Ramos (cell line): Measurements from ENCODE around the gene CCNI2.
"Not testable (repeated sequence)": the region's sequence is repeated elsewhere in the genome, so short reads cannot be mapped to it uniquely, and the experiment has no call there.

ENCODE experiments used
- in situ Hi-C: fragments of 300-500 bp; cut with MboI; formaldehyde crosslinking; loops from one replicate; pipeline ENCODE4 v1.14.3; 2022; ENCODE audit warnings: low sequenced_read_pairs; ENCODE audit not compliant: unreplicated experiment

CCNI2 gene

DNA sequence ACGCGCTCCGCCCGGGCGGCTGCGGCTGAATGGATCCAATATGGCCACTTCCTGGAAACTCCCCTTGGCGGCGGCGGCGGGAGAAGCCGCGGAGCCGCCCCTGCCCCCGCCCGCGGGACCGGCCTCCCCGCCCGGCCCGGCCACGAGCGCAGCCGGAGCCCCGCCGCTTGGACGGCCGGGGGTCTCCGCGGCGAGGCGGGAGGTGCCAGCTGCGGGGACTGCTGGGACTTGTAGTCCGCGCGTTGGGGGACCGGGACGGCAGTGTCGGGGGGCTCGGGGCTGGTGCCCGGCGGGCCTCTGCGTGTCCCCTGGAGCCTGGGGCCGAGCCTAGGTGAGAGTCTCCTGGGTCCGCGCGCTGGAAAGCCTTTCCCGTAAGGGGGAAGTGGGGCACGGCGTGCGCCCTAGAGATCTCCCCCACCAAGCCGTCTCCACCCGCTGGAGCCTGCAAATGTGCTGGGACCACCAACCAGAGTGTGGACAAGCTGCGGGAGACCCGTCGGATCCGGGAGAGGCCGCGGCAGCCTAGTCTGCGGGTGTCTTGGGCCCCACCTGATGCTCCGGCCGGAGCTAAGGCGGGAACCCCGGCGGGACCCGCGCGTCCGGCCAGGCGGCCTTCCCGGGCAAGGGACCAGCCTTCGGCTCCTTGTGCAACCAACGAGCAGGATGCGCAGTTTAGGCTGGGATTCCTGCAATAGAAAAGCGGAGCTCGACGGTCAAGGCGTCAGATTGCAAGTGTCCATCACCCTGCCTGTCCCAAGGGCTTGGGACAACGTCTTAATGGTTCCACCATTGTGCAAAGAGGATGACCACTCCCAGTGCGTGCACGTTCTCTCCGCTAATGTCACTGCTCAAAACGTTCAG is 30.2 kb downstream of the CCNI2 start, which contains the start of gene SEPTIN8:
SEPTIN8 (minus strand) TSS at position 31 of the 861 bp plus-strand sequence. CDS start 102 bp downstream, outside the sequence.
- in situ Hi-C loops = no loop called here

DNA sequence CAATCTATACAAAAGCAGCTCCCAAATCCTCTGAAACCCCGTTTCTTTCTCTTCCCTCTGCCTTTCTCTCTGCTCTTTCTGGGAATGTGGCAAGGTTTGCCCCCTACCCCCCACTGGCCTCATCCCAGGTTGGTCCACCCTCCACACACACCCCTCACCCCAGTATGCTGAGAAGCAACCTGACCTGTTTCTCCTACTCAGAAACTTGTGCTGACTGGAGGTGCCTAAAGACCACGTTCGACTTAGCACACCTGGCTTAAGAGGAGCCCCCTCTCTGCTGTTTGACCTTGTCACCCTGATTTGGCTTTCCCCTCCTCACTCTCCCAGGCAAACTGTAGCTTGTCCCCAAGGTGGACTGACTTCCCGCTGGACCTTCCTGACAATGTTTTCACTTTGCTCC is 30.9 kb downstream of the CCNI2 start:
- in situ Hi-C loops = no loop called here

GRCh38 chr5:132778856-132779255 is 31.6 kb downstream of the CCNI2 start:
- in situ Hi-C loops = no loop called here

DNA sequence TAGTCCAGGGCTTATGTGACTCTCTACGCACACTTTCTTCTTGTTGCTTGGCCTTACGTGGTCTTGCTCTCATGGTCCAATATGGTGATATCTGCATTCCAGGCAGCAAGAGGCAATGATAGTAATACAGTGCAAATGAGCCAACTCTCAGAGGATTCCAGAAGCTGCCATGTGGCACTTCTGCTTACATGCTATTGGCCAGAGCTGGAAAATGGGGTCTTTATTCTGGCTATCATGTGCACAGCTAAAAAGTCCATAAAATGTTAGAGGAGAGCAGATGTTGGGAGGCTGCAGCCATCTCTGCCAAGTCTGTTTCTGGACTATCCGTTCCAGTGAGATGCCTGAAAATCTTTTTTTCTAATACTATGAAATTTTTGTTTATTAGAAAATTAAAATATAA is 32.7 kb downstream of the CCNI2 start:
- in situ Hi-C loops = no loop called here

GRCh38 chr5:132780577-132780976 is 33.4 kb downstream of the CCNI2 start:
- in situ Hi-C loops = no loop called here

DNA sequence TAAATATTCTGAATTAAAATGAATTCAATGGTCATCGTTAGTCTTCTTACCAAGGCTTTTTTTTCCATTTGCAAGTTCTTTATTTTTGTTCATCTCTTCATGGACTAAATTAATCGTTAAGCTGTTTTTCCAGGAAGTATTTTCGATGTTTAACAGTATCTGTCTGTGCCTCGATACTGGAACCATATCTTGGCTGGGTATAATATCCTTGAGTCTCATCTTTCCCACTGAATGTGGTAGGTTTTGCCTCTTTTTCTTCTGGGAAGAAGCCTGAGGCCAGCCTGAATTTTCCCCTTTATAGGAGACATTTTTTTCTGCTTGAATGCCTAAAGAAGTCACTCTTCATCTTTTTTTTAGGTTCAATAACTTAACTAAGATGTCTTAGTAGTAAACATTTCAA is 33.8 kb downstream of the CCNI2 start:
- in situ Hi-C loops = no loop called here

DNA sequence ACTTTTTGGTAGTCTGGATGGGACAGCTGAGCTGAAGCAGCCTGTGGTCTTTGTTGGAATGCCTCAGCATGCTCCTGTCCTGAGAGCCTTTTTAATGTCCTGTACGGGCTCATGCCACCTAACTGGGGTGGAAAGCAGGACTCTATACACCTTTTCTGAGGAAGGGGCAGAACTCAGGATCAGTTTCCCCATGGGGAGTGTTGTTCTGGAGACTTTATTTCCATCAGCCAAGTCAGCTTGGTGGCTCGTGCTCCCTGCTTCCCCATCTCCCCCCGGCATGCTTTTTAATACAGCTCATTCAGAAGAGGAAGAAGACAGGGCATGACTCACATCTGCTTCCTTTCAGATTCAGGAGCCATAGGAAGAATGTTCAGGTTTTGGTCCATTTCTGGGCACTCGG is 34.9 kb downstream of the CCNI2 start:
- in situ Hi-C loops = no loop called here

- in situ Hi-C loops = no loop called here
These were observed 38.1 kb downstream of the CCNI2 start for GRCh38 chr5:132785365-132785764.

DNA sequence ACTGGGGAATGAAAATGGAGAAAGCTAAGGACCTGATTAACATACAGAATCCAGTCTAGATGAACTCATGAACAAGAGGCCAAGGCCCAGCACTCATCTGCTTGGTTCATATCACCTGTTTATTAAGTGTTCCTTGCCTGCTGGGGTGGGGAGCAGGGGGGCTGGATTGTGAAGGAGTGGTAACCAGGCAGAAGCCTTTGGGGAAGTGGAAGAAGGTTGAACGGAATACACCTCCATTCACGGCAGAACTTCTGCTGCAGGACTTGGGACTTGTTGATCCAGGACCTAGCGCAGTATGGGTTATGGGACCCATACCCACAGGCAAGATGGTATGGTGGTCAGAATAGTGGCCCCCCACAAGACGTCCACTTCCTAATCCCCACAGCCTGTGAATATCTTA is 38.6 kb downstream of the CCNI2 start:
- in situ Hi-C loops = no loop called here

GRCh38 chr5:132787076-132787475 is 39.9 kb downstream of the CCNI2 start:
- in situ Hi-C loops = no loop called here

DNA sequence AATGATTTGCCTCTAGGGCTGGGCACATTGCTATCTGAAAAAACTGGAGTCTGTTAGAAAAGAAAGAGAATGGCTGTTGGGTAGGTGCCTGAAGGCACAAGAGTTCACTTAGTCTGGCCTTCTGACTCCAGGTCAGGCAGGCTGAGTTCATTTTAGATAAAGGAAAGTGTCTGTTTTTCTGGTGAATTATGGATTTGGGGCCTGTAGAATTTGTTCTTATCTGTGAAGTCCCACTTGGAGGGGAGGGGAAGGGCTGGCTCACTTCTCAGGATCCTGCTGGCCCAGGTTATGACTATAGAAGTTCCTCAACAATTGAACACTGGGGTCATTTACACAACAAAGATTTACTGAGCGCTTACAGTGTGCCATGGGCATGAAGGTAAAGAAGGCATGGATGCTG is 41.3 kb downstream of the CCNI2 start:
- in situ Hi-C loops = no loop called here

GRCh38 chr5:132788990-132789886 is 42.0 kb downstream of the CCNI2 start:
- in situ Hi-C loops = no loop called here

GRCh38 chr5:132790201-132790865 is 43.1 kb downstream of the CCNI2 start:
- in situ Hi-C loops = no loop called here

DNA sequence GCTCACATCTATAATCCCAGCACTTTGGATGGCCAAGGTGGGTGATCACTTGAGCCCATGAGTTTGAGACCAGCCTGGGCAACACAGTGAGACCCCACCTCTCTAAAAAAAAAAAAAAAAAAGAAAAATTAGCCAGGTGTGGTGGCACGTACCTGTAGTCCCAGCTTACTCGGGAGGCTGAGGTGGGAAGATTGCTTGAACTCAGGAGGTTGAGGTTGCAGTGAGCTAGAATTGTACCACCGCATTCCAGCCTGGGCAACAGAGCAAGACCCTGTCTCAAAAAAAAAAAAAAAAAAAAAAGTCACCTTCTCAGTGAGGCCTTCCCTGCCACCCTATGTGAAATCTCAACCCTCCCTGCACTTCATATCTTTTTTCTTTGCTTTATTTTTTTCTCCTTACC is 43.8 kb downstream of the CCNI2 start:
- in situ Hi-C loops = no loop called here

DNA sequence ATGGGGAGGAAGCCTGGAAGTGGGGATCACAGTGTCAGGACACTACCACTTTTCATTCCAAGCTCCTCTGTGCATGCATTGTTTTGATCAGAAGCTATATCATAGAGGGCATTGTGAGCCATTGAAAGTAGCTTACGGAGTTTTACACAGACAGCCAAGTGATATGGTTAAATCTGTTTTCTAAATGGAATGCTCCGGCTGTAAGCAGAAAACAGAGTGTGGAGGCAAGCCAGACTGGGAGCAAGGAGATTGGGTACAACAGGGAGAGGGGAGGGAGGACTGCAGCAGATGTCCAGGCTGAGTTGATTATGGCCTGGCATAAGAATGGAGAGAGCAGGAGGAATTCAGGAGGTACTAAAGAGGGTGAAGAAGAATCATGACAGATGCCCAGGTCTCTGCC is 50.4 kb downstream of the CCNI2 start:
- in situ Hi-C loops = no loop called here

DNA sequence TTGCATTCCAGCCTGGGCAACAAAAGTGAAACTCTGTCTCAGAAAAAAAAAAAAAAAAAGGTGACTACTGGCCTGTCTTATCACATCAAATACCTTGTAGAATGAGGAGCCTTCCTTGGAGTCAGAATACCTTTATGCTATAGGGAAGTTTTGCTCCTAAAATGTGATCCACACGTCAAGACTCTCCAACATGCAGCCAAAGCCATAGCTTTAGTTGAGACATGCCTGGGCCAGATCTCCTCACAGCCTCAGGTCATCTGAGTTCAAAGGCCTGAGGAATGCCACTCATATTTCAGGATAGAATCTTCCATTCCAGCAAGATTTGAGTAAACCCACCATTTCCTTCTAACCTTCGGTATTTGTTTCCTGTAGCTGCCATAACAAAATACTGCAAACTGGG is 52.2 kb downstream of the CCNI2 start:
- in situ Hi-C loops = no loop called here

GRCh38 chr5:132800545-132800944 is 53.3 kb downstream of the CCNI2 start:
- in situ Hi-C loops = no loop called here

GRCh38 chr5:132802044-132802684 is 54.9 kb downstream of the CCNI2 start:
- in situ Hi-C loops = no loop called here

DNA sequence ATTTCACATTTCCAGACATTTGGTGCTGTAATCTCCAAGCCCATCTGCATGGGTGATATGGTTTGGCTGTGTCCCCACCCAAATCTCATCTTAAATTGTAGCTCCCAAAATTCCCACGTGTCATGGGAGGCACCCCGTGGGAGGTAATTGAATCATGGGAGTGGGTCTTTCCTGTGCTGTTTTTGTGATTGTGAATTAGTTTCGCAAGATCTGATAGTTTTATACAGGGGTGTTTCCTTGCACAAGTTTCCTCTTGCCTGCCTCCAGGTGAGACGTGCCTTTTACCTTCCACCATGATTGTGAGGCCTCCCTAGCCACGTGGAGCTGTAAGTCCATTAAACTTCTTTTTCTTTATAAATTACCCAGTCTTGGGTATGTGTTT is 55.5 kb downstream of the CCNI2 start:
- in situ Hi-C loops = not testable (repeated sequence)
